Activated naive CD8-positive, alpha-beta T cell treated with anti-CD3 and anti-CD28 coated beads for 36 hours (primary cell): ENCODE data around the gene MORC3. TPM values are rescaled to one million over a fixed set of nuclear protein-coding genes. Genes with fewer than 3 reads are reported as not detected.
"Not testable (repeated sequence)": the region's sequence is repeated elsewhere in the genome, so short reads cannot be mapped to it uniquely, and the experiment has no call there.

Source experiments
- DNase-seq: peaks from one replicate; pipeline ENCODE4 v3.0.0; 2021
- H3K27ac Mint-ChIP-seq: one replicate; pipeline ENCODE4 v1.8.0; 2022; ENCODE audit warnings: mild to moderate bottlenecking, moderate library complexity, mixed read lengths
- H3K27me3 Mint-ChIP-seq: one replicate; pipeline ENCODE4 v1.8.0; 2022; ENCODE audit warnings: mild to moderate bottlenecking, mixed read lengths
- H3K36me3 Mint-ChIP-seq: one replicate; pipeline ENCODE4 v1.8.0; 2021; ENCODE audit warnings: mild to moderate bottlenecking, mixed read lengths
- H3K4me1 Mint-ChIP-seq: one replicate; pipeline ENCODE4 v1.8.0; 2021; ENCODE audit warnings: mixed read lengths
- H3K4me3 Mint-ChIP-seq: one replicate; pipeline ENCODE4 v1.8.0; 2022; ENCODE audit warnings: mild to moderate bottlenecking, moderate library complexity, mixed read lengths
- H3K9me3 Mint-ChIP-seq: one replicate; pipeline ENCODE4 v1.8.0; 2022; ENCODE audit warnings: mixed read lengths
- total RNA-seq, 2 experiments: library from RNA; stranded (reverse); gene quantifications; one replicate each; pipeline ENCODE4 v1.2.3, GENCODE V29; 2021

The MORC3 gene
- total RNA-seq, 2 experiments from 2014 or later = 15.2 to 17.4 TPM

- no peak for DNase-seq
- Mint-ChIP-seq H3K4me1 (peaks cover 4% of the 10 kb centered on the region), H3K36me3 (peaks cover 22% of the 10 kb centered on the region), H3K27ac (no peak overlapping the region), H3K9me3 (no peaks in the 10 kb centered on the region), H3K4me3 (no peak overlapping the region), H3K27me3 (no peaks in the 10 kb centered on the region)
These were observed 29.3 kb downstream of the MORC3 start for GRCh38 chr21:36349315-36349714.

GRCh38 chr21:36350282-36350910 lies 30.4 kb downstream of the MORC3 start:
- Mint-ChIP-seq H3K4me1 (peaks cover 6% of the 10 kb centered on the region), H3K27ac (no peak overlapping the region)

GRCh38 chr21:36354918-36355680 lies 35.1 kb downstream of the MORC3 start:
- no peak for DNase-seq
- Mint-ChIP-seq H3K27ac (no peak overlapping the region), H3K9me3 (no peaks in the 10 kb centered on the region), H3K27me3 (no peaks in the 10 kb centered on the region), H3K4me1 (peaks cover 2% of the 10 kb centered on the region), H3K4me3 (no peak overlapping the region), H3K36me3 (peaks cover 10% of the 10 kb centered on the region)

More at GRCh38 chr21:36350282-36350910, 30.4 kb downstream of the MORC3 start:
- H3K27me3 Mint-ChIP-seq = no peaks in the 10 kb centered on the region
- no peak for DNase-seq
- no peaks in the 10 kb centered on the region for H3K9me3 Mint-ChIP-seq
- peaks cover 16% of the 10 kb centered on the region for H3K36me3 Mint-ChIP-seq
- no peak overlapping the region for H3K4me3 Mint-ChIP-seq

GRCh38 chr21:36355868-36356267 lies 35.9 kb downstream of the MORC3 start:
- H3K36me3 Mint-ChIP-seq = peaks cover 13% of the 10 kb centered on the region
- no peaks in the 10 kb centered on the region for H3K27me3 Mint-ChIP-seq
- H3K4me3 Mint-ChIP-seq = no peak overlapping the region
- no peak for DNase-seq
- no peaks in the 10 kb centered on the region for H3K9me3 Mint-ChIP-seq
- H3K27ac Mint-ChIP-seq = no peak overlapping the region
- H3K4me1 Mint-ChIP-seq = peaks cover 3% of the 10 kb centered on the region

- Mint-ChIP-seq H3K9me3 (no peaks in the 10 kb centered on the region), H3K4me1 (peaks cover 3% of the 10 kb centered on the region), H3K27ac (no peak overlapping the region), H3K36me3 (peaks cover 15% of the 10 kb centered on the region), H3K4me3 (no peak overlapping the region), H3K27me3 (no peaks in the 10 kb centered on the region)
- no peak for DNase-seq
These were observed 39.2 kb downstream of the MORC3 start for GRCh38 chr21:36359185-36359584.

GRCh38 chr21:36369064-36369685 lies 49.2 kb downstream of the MORC3 start:
- Mint-ChIP-seq H3K27me3 (no peaks in the 10 kb centered on the region), H3K36me3 (peaks cover 17% of the 10 kb centered on the region), H3K9me3 (no peaks in the 10 kb centered on the region), H3K4me1 (no peaks in the 10 kb centered on the region), H3K27ac (peak overlapping the region; percentile 2), H3K4me3 (no peak overlapping the region)
- DNase-seq = no peak

- no peak for DNase-seq
- Mint-ChIP-seq H3K4me3 (no peak overlapping the region), H3K27ac (no peak overlapping the region), H3K36me3 (peaks cover 6% of the 10 kb centered on the region), H3K27me3 (no peaks in the 10 kb centered on the region), H3K9me3 (no peaks in the 10 kb centered on the region), H3K4me1 (no peaks in the 10 kb centered on the region)
These were observed 56.0 kb downstream of the MORC3 start for GRCh38 chr21:36375994-36376393.

GRCh38 chr21:36377391-36377842 lies 57.4 kb downstream of the MORC3 start:
- no peak overlapping the region for H3K4me3 Mint-ChIP-seq
- H3K36me3 Mint-ChIP-seq = peaks cover 6% of the 10 kb centered on the region
- H3K4me1 Mint-ChIP-seq = peaks cover 3% of the 10 kb centered on the region
- H3K27ac Mint-ChIP-seq = no peak overlapping the region
- DNase-seq = no peak
- no peaks in the 10 kb centered on the region for H3K27me3 Mint-ChIP-seq
- H3K9me3 Mint-ChIP-seq = no peaks in the 10 kb centered on the region

- peaks cover 1% of the 10 kb centered on the region for H3K36me3 Mint-ChIP-seq
- H3K27me3 Mint-ChIP-seq = no peaks in the 10 kb centered on the region
- H3K4me1 Mint-ChIP-seq = peaks cover 3% of the 10 kb centered on the region
- DNase-seq = no peak
- H3K27ac Mint-ChIP-seq = no peak overlapping the region
- H3K4me3 Mint-ChIP-seq = no peak overlapping the region
- no peaks in the 10 kb centered on the region for H3K9me3 Mint-ChIP-seq
These were observed 59.3 kb downstream of the MORC3 start for GRCh38 chr21:36379251-36379650.

GRCh38 chr21:36381841-36382589 lies 62.0 kb downstream of the MORC3 start:
- no peak for DNase-seq
- H3K27ac Mint-ChIP-seq = peak overlapping the region; percentile 36
- peaks cover 11% of the 10 kb centered on the region for H3K36me3 Mint-ChIP-seq
- no peak overlapping the region for H3K4me3 Mint-ChIP-seq
- no peaks in the 10 kb centered on the region for H3K9me3 Mint-ChIP-seq
- H3K27me3 Mint-ChIP-seq = no peaks in the 10 kb centered on the region
- H3K4me1 Mint-ChIP-seq = peaks cover 13% of the 10 kb centered on the region

GRCh38 chr21:36382722-36383121 lies 62.7 kb downstream of the MORC3 start:
- H3K27me3 Mint-ChIP-seq = not testable (repeated sequence)
- H3K36me3 Mint-ChIP-seq = peaks cover 17% of the 10 kb centered on the region
- peaks cover 17% of the 10 kb centered on the region for H3K4me1 Mint-ChIP-seq

GRCh38 chr21:36384885-36385232 lies 64.9 kb downstream of the MORC3 start:
- no peak overlapping the region for H3K27ac Mint-ChIP-seq
- peak overlapping the region; percentile 42 for H3K4me3 Mint-ChIP-seq
- H3K36me3 Mint-ChIP-seq = peaks cover 32% of the 10 kb centered on the region
- no peak for DNase-seq
- peaks cover 17% of the 10 kb centered on the region for H3K4me1 Mint-ChIP-seq
- H3K27me3 Mint-ChIP-seq = no peaks in the 10 kb centered on the region
- H3K9me3 Mint-ChIP-seq = no peaks in the 10 kb centered on the region

More at GRCh38 chr21:36382722-36383121, 62.7 kb downstream of the MORC3 start:
- H3K9me3 Mint-ChIP-seq, H3K4me3 Mint-ChIP-seq, H3K27ac Mint-ChIP-seq, DNase-seq: not testable (repeated sequence)

- peak within 1 kb of the TSS; percentile 80 for H3K4me3 Mint-ChIP-seq
- peaks cover 34% of the 10 kb centered on the region for H3K36me3 Mint-ChIP-seq
- peak; percentile 87 for DNase-seq
- H3K27ac Mint-ChIP-seq = peak within 1 kb of the TSS; percentile 74
- no peaks in the 10 kb centered on the region for H3K9me3 Mint-ChIP-seq
- no peaks in the 10 kb centered on the region for H3K27me3 Mint-ChIP-seq
- peaks cover 17% of the 10 kb centered on the region for H3K4me1 Mint-ChIP-seq
These were observed 65.4 kb downstream of the MORC3 start, which contains the start of gene CHAF1B for GRCh38 chr21:36385233-36386030. TSS of gene CHAF1B (plus strand) at chr21:36385392. CDS start at chr21:36386137, 745 bp downstream.

- no peak overlapping the region for H3K27ac Mint-ChIP-seq
- peak overlapping the region; percentile 80 for H3K4me3 Mint-ChIP-seq
- no peak for DNase-seq
- peaks cover 17% of the 10 kb centered on the region for H3K4me1 Mint-ChIP-seq
- H3K36me3 Mint-ChIP-seq = peaks cover 34% of the 10 kb centered on the region
- H3K9me3 Mint-ChIP-seq = no peaks in the 10 kb centered on the region
- H3K27me3 Mint-ChIP-seq = no peaks in the 10 kb centered on the region
These were observed 66.1 kb downstream of the MORC3 start for GRCh38 chr21:36386031-36386642.
